Mesenchymal stem cell (in vitro differentiated cells and primary cell): ENCODE measurements around the gene F3.
A peak's percentile ranks its signal among the peaks of the same experiment; 100 is the strongest.

Experiments used
- DNase-seq: peaks from one replicate; pipeline ENCODE4 v3.0.0-alpha.2; 2013
- H2AFZ ChIP-seq: one replicate; pipeline ENCODE4 v1.6.1; 2013; ENCODE audit warnings: low read depth, mild to moderate bottlenecking, control low read depth, inconsistent platforms, low read length, moderate library complexity
- H2AK5ac ChIP-seq: 2 replicates; pipeline ENCODE4 v1.6.1; 2013; ENCODE audit warnings: low read length, moderate library complexity, mild to moderate bottlenecking, inconsistent platforms; ENCODE audit not compliant: severe bottlenecking
- H2BK120ac ChIP-seq: one replicate; pipeline ENCODE4 v1.6.1; 2013; ENCODE audit warnings: low read depth, mild to moderate bottlenecking, inconsistent platforms, low read length, moderate library complexity
- H2BK12ac ChIP-seq, 2 experiments: one replicate each; pipeline ENCODE4 v1.6.1; 2013; ENCODE audit warnings: inconsistent platforms in 2 of 2, low read length in 2 of 2, mild to moderate bottlenecking in 2 of 2, moderate library complexity in 2 of 2, control low read depth in 1 of 2
- H2BK15ac ChIP-seq: one replicate; pipeline ENCODE4 v1.6.1; 2013; ENCODE audit warnings: mild to moderate bottlenecking, low read depth, inconsistent platforms; ENCODE audit not compliant: poor library complexity, severe bottlenecking
- H2BK5ac ChIP-seq: 2 replicates; pipeline ENCODE4 v1.6.1; 2013; ENCODE audit warnings: low read depth, mild to moderate bottlenecking, low read length, control low read depth, inconsistent platforms; ENCODE audit not compliant: poor library complexity, severe bottlenecking
- H3K14ac ChIP-seq, 2 experiments: one replicate each; pipeline ENCODE4 v1.6.1; 2013; ENCODE audit warnings: inconsistent platforms in 2 of 2, low read length in 2 of 2, control low read depth in 1 of 2, mild to moderate bottlenecking in 1 of 2, moderate library complexity in 1 of 2
- H3K18ac ChIP-seq, 2 experiments: one replicate each; pipeline ENCODE4 v1.6.1; 2013; ENCODE audit warnings: inconsistent platforms in 2 of 2, low read length in 2 of 2, control low read depth in 1 of 2, low read depth in 1 of 2, mild to moderate bottlenecking in 1 of 2
- H3K23ac ChIP-seq, 2 experiments: one replicate each; pipeline ENCODE4 v1.6.1; 2013; ENCODE audit warnings: inconsistent platforms in 2 of 2, low read length in 2 of 2, mild to moderate bottlenecking in 2 of 2, moderate library complexity in 2 of 2, control low read depth in 1 of 2
- H3K27ac ChIP-seq: 2 replicates; pipeline ENCODE4 v1.5.1; 2013; ENCODE audit warnings: mild to moderate bottlenecking, moderate library complexity, low read length, control low read depth, inconsistent platforms; ENCODE audit not compliant: poor library complexity, severe bottlenecking
- H3K27me3 ChIP-seq, 2 experiments: 2 replicates each; pipeline versions ENCODE4 v1.6.1 to v1.7.0; 2013; ENCODE audit warnings: low read length in 2 of 2, mild to moderate bottlenecking in 2 of 2, moderate library complexity in 2 of 2, control low read depth in 1 of 2, inconsistent platforms in 1 of 2; ENCODE audit not compliant: control insufficient read depth in 1 of 2, insufficient read depth in 1 of 2
- H3K36me3 ChIP-seq, 2 experiments: 2 replicates each; pipeline versions ENCODE4 v1.6.1 to v1.7.0; 2013; ENCODE audit warnings: low read length in 2 of 2, control low read depth in 1 of 2, inconsistent platforms in 1 of 2, low read depth in 1 of 2, mild to moderate bottlenecking in 1 of 2; ENCODE audit not compliant: insufficient read depth in 2 of 2, control insufficient read depth in 1 of 2
- H3K4ac ChIP-seq, 2 experiments: one replicate each; pipeline ENCODE4 v1.6.1; 2013; ENCODE audit warnings: inconsistent platforms in 2 of 2, low read length in 2 of 2, mild to moderate bottlenecking in 2 of 2, moderate library complexity in 2 of 2, control low read depth in 1 of 2, low read depth in 1 of 2
- H3K4me1 ChIP-seq: 2 replicates; pipeline ENCODE4 v1.6.1; 2013; ENCODE audit warnings: low read depth, low read length, control low read depth; ENCODE audit not compliant: control insufficient read depth, insufficient read depth
- H3K4me2 ChIP-seq: 2 replicates; pipeline ENCODE4 v1.6.1; 2013; ENCODE audit warnings: low read length, mild to moderate bottlenecking, inconsistent platforms; ENCODE audit not compliant: poor library complexity, severe bottlenecking
- H3K4me3 ChIP-seq, 2 experiments: 2 replicates each; pipeline versions ENCODE4 v1.5.1 to v1.7.0; 2013; ENCODE audit warnings: low read length in 2 of 2, mild to moderate bottlenecking in 2 of 2, control low read depth in 1 of 2, low read depth in 1 of 2; ENCODE audit not compliant: insufficient read depth in 1 of 2
- H3K79me1 ChIP-seq: replicated peaks from 2 replicates; pipeline ENCODE4 v1.6.1; 2013; ENCODE audit warnings: mild to moderate bottlenecking, control low read depth, low read length, inconsistent platforms; ENCODE audit not compliant: poor library complexity, severe bottlenecking
- H3K9ac ChIP-seq: 2 replicates; pipeline ENCODE4 v1.7.0; 2013; ENCODE audit warnings: mild to moderate bottlenecking, low read length, moderate library complexity
- H3K9me3 ChIP-seq: 2 replicates; pipeline ENCODE4 v1.7.0; 2013; ENCODE audit warnings: mild to moderate bottlenecking, low read length; ENCODE audit not compliant: control insufficient read depth
- H4K8ac ChIP-seq: one replicate; pipeline ENCODE4 v1.6.1; 2013; ENCODE audit warnings: inconsistent platforms, mild to moderate bottlenecking, low read length, moderate library complexity
- H4K91ac ChIP-seq: one replicate; pipeline ENCODE4 v1.6.1; 2013; ENCODE audit warnings: mild to moderate bottlenecking, low read length, inconsistent platforms
- WGBS: methylation state at CpG from one replicate; pipeline ENCODE4 v1.1.7; 2013; ENCODE audit warnings: mixed read lengths; 5-methylcytosine and 5-hydroxymethylcytosine counted together

The F3 gene

GRCh38 chr1:94530373-94530878 lies 11.1 kb downstream of the F3 start:
- Histone ChIP-seq H3K4me1 (no peaks in the 10 kb centered on the region), H2AK5ac (no peak overlapping the region), H3K4me3 (no peak overlapping the region), H4K8ac (no peak overlapping the region), H3K27ac (no peak overlapping the region), H3K18ac (no peak overlapping the region), H2BK5ac (no peak overlapping the region), H3K36me3 (peaks cover 9 to 43% of the 10 kb centered on the region in 2 experiments), H3K9ac (no peak overlapping the region), H3K14ac (no peak overlapping the region), H4K91ac (no peak overlapping the region), H2AFZ (no peak overlapping the region), H3K4ac (no peak overlapping the region), H2BK120ac (no peak overlapping the region), H3K27me3 (no peaks in the 10 kb centered on the region), H3K79me1 (peaks cover 5% of the 10 kb centered on the region), H2BK12ac (no peak overlapping the region), H2BK15ac (no peak overlapping the region), H3K23ac (no peak overlapping the region), H3K4me2 (no peak overlapping the region), H3K9me3 (no peaks in the 10 kb centered on the region)
- WGBS, result 93% methylated on average over 4 of the region's 4 CpGs
- no peak for DNase-seq

GRCh38 chr1:94529416-94529815 lies 12.1 kb downstream of the F3 start:
- Histone ChIP-seq H2AFZ (no peak overlapping the region), H3K4me1 (no peaks in the 10 kb centered on the region), H3K4me3 (no peak overlapping the region), H2AK5ac (no peak overlapping the region), H3K14ac (no peak overlapping the region), H2BK12ac (no peak overlapping the region), H3K4ac (no peak overlapping the region), H3K27me3 (no peaks in the 10 kb centered on the region), H3K36me3 (peaks cover 5 to 33% of the 10 kb centered on the region in 2 experiments), H3K9ac (no peak overlapping the region), H3K9me3 (no peaks in the 10 kb centered on the region), H2BK15ac (no peak overlapping the region), H4K8ac (no peak overlapping the region), H2BK5ac (no peak overlapping the region), H4K91ac (no peak overlapping the region), H3K23ac (no peak overlapping the region), H3K18ac (no peak overlapping the region), H2BK120ac (no peak overlapping the region), H3K27ac (no peak overlapping the region), H3K4me2 (no peak overlapping the region), H3K79me1 (no peaks in the 10 kb centered on the region)
- WGBS, result 100% methylated on average over 2 of the region's 2 CpGs
- no peak for DNase-seq

GRCh38 chr1:94528826-94529225 lies 12.7 kb downstream of the F3 start:
- WGBS, result 100% methylated on average over 3 of the region's 5 CpGs
- H2BK120ac ChIP-seq, result no peak overlapping the region
- no peak overlapping the region for H3K4me3 ChIP-seq
- H3K36me3 ChIP-seq, result peaks cover 5 to 32% of the 10 kb centered on the region in 2 experiments
- H2AK5ac ChIP-seq, result no peak overlapping the region
- H2AFZ ChIP-seq, result no peak overlapping the region
- H4K8ac ChIP-seq, result no peak overlapping the region
- no peaks in the 10 kb centered on the region for H3K4me1 ChIP-seq
- no peak overlapping the region for H2BK5ac ChIP-seq
- no peak overlapping the region for H3K23ac ChIP-seq
- no peak overlapping the region for H3K4ac ChIP-seq
- no peak overlapping the region for H3K27ac ChIP-seq
- H3K4me2 ChIP-seq, result no peak overlapping the region
- no peak overlapping the region for H4K91ac ChIP-seq
- peak; percentile 49 for DNase-seq
- no peaks in the 10 kb centered on the region for H3K79me1 ChIP-seq
- no peak overlapping the region for H2BK12ac ChIP-seq
- H3K9ac ChIP-seq, result no peak overlapping the region
- H3K14ac ChIP-seq, result no peak overlapping the region
- H2BK15ac ChIP-seq, result no peak overlapping the region
- no peaks in the 10 kb centered on the region for H3K27me3 ChIP-seq
- H3K18ac ChIP-seq, result no peak overlapping the region
- no peaks in the 10 kb centered on the region for H3K9me3 ChIP-seq

- H3K18ac ChIP-seq, result no peak overlapping the region
- H3K4me1 ChIP-seq, result no peaks in the 10 kb centered on the region
- no peak overlapping the region for H3K4ac ChIP-seq
- no peaks in the 10 kb centered on the region for H3K27me3 ChIP-seq
- H3K27ac ChIP-seq, result no peak overlapping the region
- peak; percentile 74 for DNase-seq
- H2BK12ac ChIP-seq, result peak overlapping the region in 1 of 2 experiments; percentile 34
- H2AK5ac ChIP-seq, result no peak overlapping the region
- no peak overlapping the region for H2BK5ac ChIP-seq
- H3K9me3 ChIP-seq, result no peaks in the 10 kb centered on the region
- no peak overlapping the region for H3K4me3 ChIP-seq
- WGBS, result 72% methylated on average over 1 of the region's 1 CpG
- no peak overlapping the region for H4K8ac ChIP-seq
- H2BK120ac ChIP-seq, result no peak overlapping the region
- no peaks in the 10 kb centered on the region for H3K79me1 ChIP-seq
- no peak overlapping the region for H3K4me2 ChIP-seq
- H2BK15ac ChIP-seq, result no peak overlapping the region
- peaks cover 5 to 32% of the 10 kb centered on the region in 2 experiments for H3K36me3 ChIP-seq
- H4K91ac ChIP-seq, result no peak overlapping the region
- no peak overlapping the region for H3K9ac ChIP-seq
- no peak overlapping the region for H3K23ac ChIP-seq
- no peak overlapping the region for H3K14ac ChIP-seq
- H2AFZ ChIP-seq, result no peak overlapping the region
Measured at GRCh38 chr1:94528299-94528698, 13.3 kb downstream of the F3 start.
